HG03520 (cell line): ENCODE measurements around the gene DARS1.

ENCODE experiments used
- ATAC-seq: cut with Tn5 transposase; IDR thresholded peaks from one replicate; pipeline ENCODE4 v1.9.1; 2021; ENCODE audit warnings: mild to moderate bottlenecking, moderate library complexity; ENCODE audit not compliant: unreplicated experiment

The DARS1 gene

GRCh38 chr2:136016427-136016826, 31.0 kb upstream of the DARS1 start:
- ATAC-seq, result no peak

GRCh38 chr2:136015699-136016098, 30.3 kb upstream of the DARS1 start:
- no peak for ATAC-seq

- ATAC-seq, result no peak
Measured at GRCh38 chr2:136014411-136014810, 29.0 kb upstream of the DARS1 start.

- ATAC-seq, result no peak
Measured at GRCh38 chr2:136013955-136014354, 28.5 kb upstream of the DARS1 start.

GRCh38 chr2:136013136-136013685, 27.8 kb upstream of the DARS1 start:
- ATAC-seq, result no peak

GRCh38 chr2:136012315-136012714, 26.9 kb upstream of the DARS1 start:
- ATAC-seq, result no peak

- ATAC-seq, result no peak
Measured at GRCh38 chr2:136010126-136010525, 24.7 kb upstream of the DARS1 start.

GRCh38 chr2:136008205-136008865, 22.9 kb upstream of the DARS1 start:
- no peak for ATAC-seq

GRCh38 chr2:136006658-136007057, 21.2 kb upstream of the DARS1 start:
- no peak for ATAC-seq

GRCh38 chr2:136005462-136006196, 20.2 kb upstream of the DARS1 start:
- ATAC-seq, result peak; percentile 61

- no peak for ATAC-seq
Measured at GRCh38 chr2:136004965-136005364, 19.5 kb upstream of the DARS1 start.

- ATAC-seq, result no peak
Measured at GRCh38 chr2:136001131-136001530, 15.7 kb upstream of the DARS1 start.

GRCh38 chr2:136000502-136000901, 15.1 kb upstream of the DARS1 start:
- peak; percentile 64 for ATAC-seq

GRCh38 chr2:135999899-136000298, 14.5 kb upstream of the DARS1 start:
- ATAC-seq, result no peak

GRCh38 chr2:135998879-135999278, 13.5 kb upstream of the DARS1 start:
- ATAC-seq, result no peak

GRCh38 chr2:135997380-135997779, 12.0 kb upstream of the DARS1 start:
- peak; percentile 39 for ATAC-seq

- no peak for ATAC-seq
Measured at GRCh38 chr2:135996304-135996703, 10.9 kb upstream of the DARS1 start.

GRCh38 chr2:135994281-135994680, 8.9 kb upstream of the DARS1 start:
- no peak for ATAC-seq

GRCh38 chr2:135993421-135993820, 8.0 kb upstream of the DARS1 start:
- ATAC-seq, result no peak

- no peak for ATAC-seq
Measured at GRCh38 chr2:135991861-135992260, 6.4 kb upstream of the DARS1 start.

- no peak for ATAC-seq
Measured at GRCh38 chr2:135987441-135987840, 2.0 kb upstream of the DARS1 start.

GRCh38 chr2:135986507-135986906, 1.1 kb upstream of the DARS1 start:
- no peak for ATAC-seq
